HEK293 (cell line): Measurements from ENCODE around the gene ABLIM2.

Experiments
- CTCF ChIA-PET: fragments of 350-600 bp; formaldehyde crosslinking; extraction: SDS; loops from one replicate; lab custom pipeline; 2021; ENCODE audit warnings: antibody characterized with exemption; lab: Yijun Ruan, JAX
- POLR2A ChIA-PET: fragments of 300-600 bp; formaldehyde crosslinking; extraction: SDS; loops from one replicate; lab custom pipeline; 2020; ENCODE audit warnings: antibody characterized with exemption, inconsistent platforms; lab: Yijun Ruan, JAX
- H3K27ac ChIP-seq: fragments of 200-500 bp; sonication (Bioruptor generic); 2 replicates; pipeline ENCODE4 v1.5.1; 2014; ENCODE audit warnings: low read depth, low read length, control low read depth, inconsistent platforms; ENCODE audit errors: extremely low read depth
- H3K36me3 ChIP-seq, 2 experiments: fragments of 200-500 bp in 1 of 2; sonication (Bioruptor generic) in 1 of 2; 1 replicate in 1 of 2; 2 replicates in 1 of 2; pipeline ENCODE4 v1.5.1; 2014 to 2017; ENCODE audit warnings: inconsistent platforms in 2 of 2, low read length in 2 of 2; ENCODE audit not compliant: control insufficient read depth in 2 of 2, insufficient read depth in 1 of 2
- H3K4me1 ChIP-seq: fragments of 200-500 bp; sonication (Bioruptor generic); 2 replicates; pipeline ENCODE4 v1.5.1; 2014; ENCODE audit warnings: mild to moderate bottlenecking, low read length, inconsistent platforms; ENCODE audit not compliant: control insufficient read depth, insufficient read depth
- H3K4me3 ChIP-seq: 2 replicates; pipeline ENCODE4 v1.5.1; 2011; ENCODE audit warnings: low read depth, mild to moderate bottlenecking, control low read depth, low read length, moderate library complexity
- H3K9me3 ChIP-seq: fragments of 200-500 bp; sonication (Bioruptor generic); 2 replicates; pipeline ENCODE4 v1.5.1; 2014; ENCODE audit warnings: low read depth, low read length, inconsistent platforms; ENCODE audit not compliant: control insufficient read depth, insufficient read depth
- BCL11B ChIP-seq: fragments of 450-650 bp; formaldehyde crosslinking; IDR thresholded peaks from 2 replicates; pipeline ENCODE4 v1.5.1; 2016; ENCODE audit warnings: low read depth, missing biosample characterization, missing genetic modification characterization
- MZF1 ChIP-seq: fragments of 450-650 bp; formaldehyde crosslinking; IDR thresholded peaks from 2 replicates; pipeline ENCODE4 v1.5.1; 2017; ENCODE audit warnings: missing biosample characterization, missing genetic modification characterization, borderline replicate concordance
- PRDM1 ChIP-seq: fragments of 450-650 bp; formaldehyde crosslinking; IDR thresholded peaks from 2 replicates; pipeline ENCODE4; 2016; ENCODE audit warnings: missing biosample characterization, missing genetic modification characterization
- SCRT1 ChIP-seq: fragments of 450-650 bp; formaldehyde crosslinking; IDR thresholded peaks from 2 replicates; pipeline ENCODE4 v1.5.1; 2016; ENCODE audit warnings: missing biosample characterization, missing genetic modification characterization, borderline replicate concordance
- SP7 ChIP-seq: fragments of 450-650 bp; formaldehyde crosslinking; IDR thresholded peaks from 2 replicates; pipeline ENCODE4 v1.5.1; 2016; ENCODE audit warnings: missing biosample characterization, missing genetic modification characterization
- ZNF155 ChIP-seq: fragments of 450-650 bp; formaldehyde crosslinking; IDR thresholded peaks from 2 replicates; pipeline ENCODE4 v1.5.1; 2016; ENCODE audit warnings: missing biosample characterization, missing genetic modification characterization
- ZNF202 ChIP-seq: fragments of 450-650 bp; formaldehyde crosslinking; IDR thresholded peaks from 2 replicates; pipeline ENCODE4 v1.5.1; 2016; ENCODE audit warnings: missing biosample characterization, missing genetic modification characterization, borderline replicate concordance
- ZNF266 ChIP-seq: fragments of 450-650 bp; formaldehyde crosslinking; IDR thresholded peaks from 2 replicates; pipeline ENCODE4 v1.5.1; 2016; ENCODE audit warnings: missing biosample characterization, missing genetic modification characterization, low read depth
- ZNF335 ChIP-seq: fragments of 450-650 bp; formaldehyde crosslinking; conservative IDR thresholded peaks from 2 replicates; pipeline ENCODE4 v1.5.1; 2016; ENCODE audit warnings: missing biosample characterization, missing genetic modification characterization
- ZNF423 ChIP-seq: fragments of 450-650 bp; formaldehyde crosslinking; IDR thresholded peaks from 2 replicates; pipeline ENCODE4 v1.5.1; 2016; ENCODE audit warnings: missing biosample characterization, missing genetic modification characterization
- ZNF529 ChIP-seq: fragments of 450-650 bp; formaldehyde crosslinking; IDR thresholded peaks from 2 replicates; pipeline ENCODE4 v1.5.1; 2017; ENCODE audit warnings: missing genetic modification characterization, missing biosample characterization; ENCODE audit not compliant: insufficient replicate concordance
- ZNF549 ChIP-seq: fragments of 450-650 bp; IDR thresholded peaks from 2 replicates; pipeline ENCODE4 v1.5.1; 2018; ENCODE audit warnings: missing biosample characterization, missing genetic modification characterization, mild to moderate bottlenecking, inconsistent platforms, moderate library complexity
- ZNF555 ChIP-seq: fragments of 450-650 bp; formaldehyde crosslinking; conservative IDR thresholded peaks from 2 replicates; pipeline ENCODE4 v1.5.1; 2017; ENCODE audit warnings: missing biosample characterization, mild to moderate bottlenecking, missing genetic modification characterization, inconsistent platforms
- ZNF561 ChIP-seq: fragments of 450-650 bp; IDR thresholded peaks from 2 replicates; pipeline ENCODE4 v1.5.1; 2018; ENCODE audit warnings: missing biosample characterization, missing genetic modification characterization, borderline replicate concordance
- ZNF768 ChIP-seq: fragments of 450-650 bp; formaldehyde crosslinking; IDR thresholded peaks from 2 replicates; pipeline ENCODE4 v1.5.1; 2018; ENCODE audit warnings: missing biosample characterization, mild to moderate bottlenecking, missing genetic modification characterization
- TF ChIP-seq, protein P1 (sequence below): fragments of 450-650 bp; formaldehyde crosslinking; IDR thresholded peaks from 2 replicates; pipeline ENCODE4 v1.5.1; 2016; ENCODE audit warnings: missing biosample characterization, missing genetic modification characterization
- TF ChIP-seq, protein P2 (sequence below): fragments of 450-650 bp; formaldehyde crosslinking; IDR thresholded peaks from 2 replicates; pipeline ENCODE4 v1.5.1; 2016; ENCODE audit warnings: missing biosample characterization, missing genetic modification characterization
- TF ChIP-seq, protein P3 (sequence below): fragments of 450-650 bp; formaldehyde crosslinking; IDR thresholded peaks from 2 replicates; pipeline ENCODE4 v1.5.1; 2016; ENCODE audit warnings: missing biosample characterization, missing genetic modification characterization
- TF ChIP-seq, protein P4 (sequence below): fragments of 450-650 bp; formaldehyde crosslinking; IDR thresholded peaks from 2 replicates; pipeline ENCODE4 v1.5.1; 2016; ENCODE audit warnings: missing biosample characterization, missing genetic modification characterization
- TF ChIP-seq, protein P5 (sequence below): fragments of 450-650 bp; formaldehyde crosslinking; IDR thresholded peaks from 2 replicates; pipeline ENCODE4 v1.5.1; 2016; ENCODE audit warnings: missing biosample characterization, missing genetic modification characterization

The ABLIM2 gene

DNA sequence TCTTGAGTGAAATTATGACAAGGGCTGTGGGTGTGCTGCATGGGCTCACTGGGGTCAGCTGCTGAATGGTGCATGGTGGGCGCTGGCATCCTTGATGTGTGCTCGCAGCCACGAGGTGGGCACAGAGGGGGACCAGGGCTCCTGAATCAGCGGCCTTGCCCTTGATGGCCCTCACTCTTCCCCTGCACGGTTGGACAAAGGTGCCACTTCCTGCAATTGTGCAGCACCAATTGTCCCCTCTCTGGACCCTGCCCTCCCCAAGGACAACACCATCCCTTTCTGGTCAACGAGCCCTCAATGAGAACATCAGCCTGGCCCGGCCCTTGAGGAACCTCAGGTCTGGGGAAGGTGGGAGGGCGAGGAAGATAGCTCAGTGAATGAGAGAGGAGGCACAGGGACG lies 16.1 kb downstream of the ABLIM2 start (continued):
- TF ChIP-seq PRDM1 (tag by site-specific recombination) (no peak), ZNF529 (no peak)
- TF ChIP-seq, protein P1, sequence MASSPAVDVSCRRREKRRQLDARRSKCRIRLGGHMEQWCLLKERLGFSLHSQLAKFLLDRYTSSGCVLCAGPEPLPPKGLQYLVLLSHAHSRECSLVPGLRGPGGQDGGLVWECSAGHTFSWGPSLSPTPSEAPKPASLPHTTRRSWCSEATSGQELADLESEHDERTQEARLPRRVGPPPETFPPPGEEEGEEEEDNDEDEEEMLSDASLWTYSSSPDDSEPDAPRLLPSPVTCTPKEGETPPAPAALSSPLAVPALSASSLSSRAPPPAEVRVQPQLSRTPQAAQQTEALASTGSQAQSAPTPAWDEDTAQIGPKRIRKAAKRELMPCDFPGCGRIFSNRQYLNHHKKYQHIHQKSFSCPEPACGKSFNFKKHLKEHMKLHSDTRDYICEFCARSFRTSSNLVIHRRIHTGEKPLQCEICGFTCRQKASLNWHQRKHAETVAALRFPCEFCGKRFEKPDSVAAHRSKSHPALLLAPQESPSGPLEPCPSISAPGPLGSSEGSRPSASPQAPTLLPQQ: no peak

DNA sequence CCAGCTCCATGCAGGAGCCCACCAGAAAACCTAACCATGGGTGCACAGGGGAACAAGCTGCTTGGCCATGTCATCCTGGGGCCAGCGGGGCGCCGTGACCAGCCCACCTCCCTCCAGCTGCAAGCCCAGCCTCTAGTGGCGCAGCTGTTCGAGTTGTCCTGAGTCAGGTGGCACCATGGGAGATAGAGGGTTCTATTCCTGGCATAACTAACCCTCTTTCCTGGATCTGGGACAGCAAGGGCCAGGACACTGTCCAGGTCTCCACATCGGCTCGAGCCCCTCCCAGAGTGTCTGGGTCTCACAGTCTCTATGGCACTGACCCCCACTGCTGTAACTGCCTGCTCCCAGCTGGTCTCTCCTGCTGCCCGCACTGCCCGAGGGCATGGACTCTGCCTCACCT lies 16.7 kb downstream of the ABLIM2 start:
- no peak overlapping the region for H3K27ac ChIP-seq
- POLR2A ChIA-PET: no interaction called here
- H3K9me3 ChIP-seq: no peaks in the 10 kb centered on the region
- TF ChIP-seq, protein P2, sequence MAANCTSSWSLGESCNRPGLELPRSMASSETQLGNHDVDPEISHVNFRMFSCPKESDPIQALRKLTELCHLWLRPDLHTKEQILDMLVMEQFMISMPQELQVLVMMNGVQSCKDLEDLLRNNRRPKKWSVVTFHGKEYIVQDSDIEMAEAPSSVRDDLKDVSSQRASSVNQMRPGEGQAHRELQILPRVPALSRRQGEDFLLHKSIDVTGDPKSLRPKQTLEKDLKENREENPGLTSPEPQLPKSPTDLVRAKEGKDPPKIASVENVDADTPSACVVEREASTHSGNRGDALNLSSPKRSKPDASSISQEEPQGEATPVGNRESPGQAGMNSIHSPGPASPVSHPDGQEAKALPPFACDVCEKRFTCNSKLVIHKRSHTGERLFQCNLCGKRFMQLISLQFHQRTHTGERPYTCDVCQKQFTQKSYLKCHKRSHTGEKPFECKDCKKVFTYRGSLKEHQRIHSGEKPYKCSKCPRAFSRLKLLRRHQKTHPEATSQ: no peak
- TF ChIP-seq ZNF266: no peak
- TF ChIP-seq ZNF561 (tag by site-specific recombination): no peak
- TF ChIP-seq MZF1 (tag by site-specific recombination): no peak
- no peak for TF ChIP-seq PRDM1 (tag by site-specific recombination)
- no peak for TF ChIP-seq ZNF768 (tag by site-specific recombination)
- TF ChIP-seq, protein P3, sequence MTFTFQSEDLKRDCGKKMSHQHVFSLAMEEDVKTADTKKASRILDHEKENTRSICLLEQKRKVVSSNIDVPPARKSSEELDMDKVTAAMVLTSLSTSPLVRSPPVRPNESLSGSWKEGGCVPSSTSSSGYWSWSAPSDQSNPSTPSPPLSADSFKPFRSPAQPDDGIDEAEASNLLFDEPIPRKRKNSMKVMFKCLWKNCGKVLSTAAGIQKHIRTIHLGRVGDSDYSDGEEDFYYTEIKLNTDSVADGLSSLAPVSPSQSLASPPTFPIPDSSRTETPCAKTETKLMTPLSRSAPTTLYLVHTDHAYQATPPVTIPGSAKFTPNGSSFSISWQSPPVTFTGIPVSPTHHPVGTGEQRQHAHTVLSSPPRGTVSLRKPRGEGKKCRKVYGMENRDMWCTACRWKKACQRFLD (tag by site-specific recombination): no peak
- TF ChIP-seq ZNF202 (tag by site-specific recombination): no peak
- no peak for TF ChIP-seq SCRT1
- TF ChIP-seq ZNF335 (tag by site-specific recombination): no peak
- no peak for TF ChIP-seq ZNF155 (tag by site-specific recombination)
- no peak for TF ChIP-seq BCL11B (tag by site-specific recombination)
- no peak for TF ChIP-seq ZNF423 (tag by site-specific recombination)
- no peak for TF ChIP-seq SP7 (tag by site-specific recombination)
- no peak for TF ChIP-seq ZNF549 (tag by site-specific recombination)
- TF ChIP-seq ZNF555 (tag by site-specific recombination): no peak
- CTCF ChIA-PET: no interaction called here
- H3K4me3 ChIP-seq: no peak overlapping the region
- H3K36me3 ChIP-seq: no peaks in the 10 kb centered on the region
- H3K4me1 ChIP-seq: no peaks in the 10 kb centered on the region

DNA sequence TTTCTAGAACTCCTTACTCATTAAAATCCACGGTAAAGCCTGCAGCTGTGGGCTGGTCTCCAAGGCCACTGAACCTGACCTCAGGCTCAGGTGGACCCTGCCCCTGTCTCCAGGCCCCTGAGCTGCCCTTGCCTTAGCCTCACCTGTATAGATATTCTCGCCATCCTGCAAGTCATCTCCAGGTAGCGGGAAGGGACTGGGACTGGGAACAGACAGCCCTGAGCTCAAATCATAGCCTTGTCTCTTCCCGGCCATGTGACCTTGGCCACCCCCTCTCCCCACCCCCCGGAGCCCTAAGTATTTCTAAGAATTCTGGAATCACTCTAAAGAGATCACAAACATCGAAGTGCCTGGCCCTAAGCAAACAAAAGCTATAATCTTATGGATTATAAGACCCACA lies 17.7 kb downstream of the ABLIM2 start:
- Histone ChIP-seq H3K27ac (no peak overlapping the region), H3K4me3 (no peak overlapping the region), H3K4me1 (no peaks in the 10 kb centered on the region), H3K9me3 (no peaks in the 10 kb centered on the region)
- POLR2A ChIA-PET: no interaction called here
- CTCF ChIA-PET: interaction anchor here (0.6 to 0.7 kb wide), 2 partner anchors 101 to 217 kb away, joined by 3 read pairs; no protein-coding TSS in a partner anchor
- TF ChIP-seq, protein P4, sequence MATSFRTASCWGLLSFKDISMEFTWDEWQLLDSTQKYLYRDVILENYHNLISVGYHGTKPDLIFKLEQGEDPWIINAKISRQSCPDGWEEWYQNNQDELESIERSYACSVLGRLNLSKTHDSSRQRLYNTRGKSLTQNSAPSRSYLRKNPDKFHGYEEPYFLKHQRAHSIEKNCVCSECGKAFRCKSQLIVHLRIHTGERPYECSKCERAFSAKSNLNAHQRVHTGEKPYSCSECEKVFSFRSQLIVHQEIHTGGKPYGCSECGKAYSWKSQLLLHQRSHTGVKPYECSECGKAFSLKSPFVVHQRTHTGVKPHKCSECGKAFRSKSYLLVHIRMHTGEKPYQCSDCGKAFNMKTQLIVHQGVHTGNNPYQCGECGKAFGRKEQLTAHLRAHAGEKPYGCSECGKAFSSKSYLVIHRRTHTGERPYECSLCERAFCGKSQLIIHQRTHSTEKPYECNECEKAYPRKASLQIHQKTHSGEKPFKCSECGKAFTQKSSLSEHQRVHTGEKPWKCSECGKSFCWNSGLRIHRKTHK (tag by site-specific recombination): peak; percentile 82
- TF ChIP-seq, protein P5, sequence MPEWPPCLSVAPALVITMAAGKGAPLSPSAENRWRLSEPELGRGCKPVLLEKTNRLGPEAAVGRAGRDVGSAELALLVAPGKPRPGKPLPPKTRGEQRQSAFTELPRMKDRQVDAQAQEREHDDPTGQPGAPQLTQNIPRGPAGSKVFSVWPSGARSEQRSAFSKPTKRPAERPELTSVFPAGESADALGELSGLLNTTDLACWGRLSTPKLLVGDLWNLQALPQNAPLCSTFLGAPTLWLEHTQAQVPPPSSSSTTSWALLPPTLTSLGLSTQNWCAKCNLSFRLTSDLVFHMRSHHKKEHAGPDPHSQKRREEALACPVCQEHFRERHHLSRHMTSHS: no peak
- TF ChIP-seq, all 188 proteins: peak for 1
- H3K36me3 ChIP-seq: no peaks in the 10 kb centered on the region
